Brain microvascular endothelial cell (primary cell): ENCODE data around the gene BACH2.

ENCODE experiments used
- DNase-seq: peaks from one replicate; pipeline ENCODE4 v3.0.0-alpha.2; 2020
- H3K27ac ChIP-seq: fragments of 250-450 bp; sonication (Bioruptor Pico); 2 replicates; pipeline ENCODE4 v1.5.1; 2020; ENCODE audit warnings: mild to moderate bottlenecking, moderate library complexity
- H3K27me3 ChIP-seq: fragments of 250-450 bp; sonication (Bioruptor Pico); replicated peaks from 2 replicates; pipeline ENCODE4 v1.5.1; 2020; ENCODE audit warnings: mild to moderate bottlenecking
- H3K36me3 ChIP-seq: fragments of 250-450 bp; sonication (Bioruptor Pico); replicated peaks from 2 replicates; pipeline ENCODE4 v1.5.1; 2020; ENCODE audit warnings: mild to moderate bottlenecking
- H3K4me3 ChIP-seq: 2 replicates; pipeline ENCODE4 v1.5.1; 2011; ENCODE audit warnings: low read depth, mild to moderate bottlenecking, control low read depth, low read length, moderate library complexity
- CTCF ChIP-seq: IDR thresholded peaks from 2 replicates; pipeline ENCODE4 v1.5.1; 2011; ENCODE audit warnings: low read depth, mild to moderate bottlenecking, moderate library complexity, low read length, control low read depth, inconsistent platforms; ENCODE audit errors: missing control alignments
- in situ Hi-C: cut with HindIII; loops from 2 replicates; pipeline ENCODE4 v1.10.0; 2017; ENCODE audit warnings: low sequenced_read_pairs, low pct_ligation_motif_present

BACH2 gene

GRCh38 chr6:90298459-90299053 is 1.9 kb upstream of the BACH2 start:
- Histone ChIP-seq H3K27ac (no peak overlapping the region), H3K27me3 (peaks cover 31% of the 10 kb centered on the region), H3K4me3 (no peak overlapping the region), H3K36me3 (no peaks in the 10 kb centered on the region)
- TF ChIP-seq CTCF = no peak
- DNase-seq = no peak
- in situ Hi-C loops = loop anchor here (25.0 kb wide), 1 partner anchor 189 kb away; no protein-coding TSS in a partner anchor

- TF ChIP-seq CTCF = no peak
- H3K4me3 ChIP-seq = no peak overlapping the region
- H3K27me3 ChIP-seq = peaks cover 30% of the 10 kb centered on the region
- in situ Hi-C loops = loop anchor here (25.0 kb wide), 1 partner anchor 189 kb away; no protein-coding TSS in a partner anchor
- no peaks in the 10 kb centered on the region for H3K36me3 ChIP-seq
- no peak overlapping the region for H3K27ac ChIP-seq
- DNase-seq = no peak
These were observed 1.3 kb upstream of the BACH2 start for GRCh38 chr6:90297867-90298381.

- DNase-seq = no peak
- no peaks in the 10 kb centered on the region for H3K36me3 ChIP-seq
- peaks cover 30% of the 10 kb centered on the region for H3K27me3 ChIP-seq
- H3K4me3 ChIP-seq = peak overlapping the region; percentile 65
- in situ Hi-C loops = loop anchor here (25.0 kb wide), 1 partner anchor 190 kb away; no protein-coding TSS in a partner anchor
- no peak overlapping the region for H3K27ac ChIP-seq
- no peak for TF ChIP-seq CTCF
These were observed 648 bp upstream of the BACH2 start for GRCh38 chr6:90297115-90297866.

- DNase-seq = peak; percentile 45
- Histone ChIP-seq H3K27me3 (peaks cover 27% of the 10 kb centered on the region), H3K27ac (no peak overlapping the region), H3K4me3 (peak overlapping the region; percentile 65), H3K36me3 (no peaks in the 10 kb centered on the region)
- in situ Hi-C loops = loop anchor here (25.0 kb wide), 1 partner anchor 191 kb away; no protein-coding TSS in a partner anchor
- peak; percentile 30 for TF ChIP-seq CTCF
These were observed 746 bp downstream of the BACH2 start for GRCh38 chr6:90295854-90296340.

- peak; percentile 40 for TF ChIP-seq CTCF
- in situ Hi-C loops = loop anchor here (25.0 kb wide), 1 partner anchor 192 kb away; no protein-coding TSS in a partner anchor
- peak; percentile 6 for DNase-seq
- peaks cover 25% of the 10 kb centered on the region for H3K27me3 ChIP-seq
- peak overlapping the region; percentile 65 for H3K4me3 ChIP-seq
- no peaks in the 10 kb centered on the region for H3K36me3 ChIP-seq
- no peak overlapping the region for H3K27ac ChIP-seq
These were observed 1.4 kb downstream of the BACH2 start for GRCh38 chr6:90294989-90295853.
